Measurements from ENCODE around the gene ALX3.

Gene ALX3

DNA sequence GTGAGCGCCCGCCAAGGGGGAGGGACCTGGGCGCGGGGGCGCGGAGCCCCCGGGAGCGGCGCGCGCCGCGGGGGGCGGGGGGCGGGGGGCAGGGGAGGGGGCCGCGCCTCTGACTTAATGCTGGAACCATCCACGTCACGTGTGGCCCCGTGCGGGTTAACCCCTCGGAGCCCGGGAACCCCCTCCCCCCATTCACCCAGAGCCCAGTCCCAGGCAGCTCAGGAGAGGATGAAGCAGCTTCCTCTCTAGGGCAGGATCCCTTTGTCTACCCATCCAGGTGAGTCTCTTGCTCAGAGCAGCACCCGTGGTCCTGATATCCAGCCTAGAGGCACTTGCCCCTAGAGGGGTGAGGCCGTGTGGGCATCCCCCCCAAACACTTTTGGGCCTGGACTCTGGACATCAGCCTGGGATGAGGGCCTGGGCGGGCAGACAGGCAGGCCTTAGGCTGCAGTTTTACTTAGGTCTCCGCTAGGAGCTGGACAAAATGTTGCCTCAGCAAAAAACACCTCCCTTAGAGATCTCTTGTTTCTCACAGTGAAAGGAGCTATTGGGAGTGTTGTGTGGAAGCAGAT is at the start of gene ALX3:
Gene ALX3, minus strand, starts transcription at position 2 of the 572 bp plus-strand sequence. CDS start 60 bp downstream, outside the sequence.
- CTCF ChIA-PET = interaction anchor here (1.0 to 1.8 kb wide), 6 partner anchors 11 to 63 kb away, joined by 3 to 15 read pairs (median 4); no protein-coding TSS in a partner anchor
- POLR2A ChIA-PET = no interaction called here
- H3K4me1 ChIP-seq (ENCODE audit: control insufficient read depth, insufficient read depth, low read length) = no peaks in the 10 kb centered on the region
- H3K4me3 ChIP-seq (ENCODE audit: low read depth, low read length) = no peak within 1 kb of the TSS
- no peak within 1 kb of the TSS for H3K27ac ChIP-seq (ENCODE audit: extremely low read depth, low read depth, low read length)
- no peaks in the 10 kb centered on the region for H3K9me3 ChIP-seq (ENCODE audit: control insufficient read depth, insufficient read depth, low read depth, low read length)
- no peaks in the 10 kb centered on the region for H3K36me3 ChIP-seq (ENCODE audit: control insufficient read depth in 2 of 2, insufficient read depth in 1 of 2, low read length in 2 of 2)
- no peak for TF ChIP-seq MEIS1 (CRISPR knock-in tag; IDR thresholded peaks at IDR 0.05; ENCODE audit: borderline replicate concordance)
- no peak for TF ChIP-seq ZFP37 (tag by site-specific recombination; IDR thresholded peaks at IDR 0.05)
- no peak for TF ChIP-seq ZNF302 (tag by site-specific recombination; IDR thresholded peaks at IDR 0.05; ENCODE audit: low read depth)
- no peak for TF ChIP-seq PRDM1 (tag by site-specific recombination; IDR thresholded peaks at IDR 0.05)
- no peak for TF ChIP-seq BCL11A (tag by site-specific recombination; IDR thresholded peaks at IDR 0.05; ENCODE audit: low read depth)
- TF ChIP-seq MZF1 (tag by site-specific recombination; IDR thresholded peaks at IDR 0.05; ENCODE audit: borderline replicate concordance) = no peak

DNA sequence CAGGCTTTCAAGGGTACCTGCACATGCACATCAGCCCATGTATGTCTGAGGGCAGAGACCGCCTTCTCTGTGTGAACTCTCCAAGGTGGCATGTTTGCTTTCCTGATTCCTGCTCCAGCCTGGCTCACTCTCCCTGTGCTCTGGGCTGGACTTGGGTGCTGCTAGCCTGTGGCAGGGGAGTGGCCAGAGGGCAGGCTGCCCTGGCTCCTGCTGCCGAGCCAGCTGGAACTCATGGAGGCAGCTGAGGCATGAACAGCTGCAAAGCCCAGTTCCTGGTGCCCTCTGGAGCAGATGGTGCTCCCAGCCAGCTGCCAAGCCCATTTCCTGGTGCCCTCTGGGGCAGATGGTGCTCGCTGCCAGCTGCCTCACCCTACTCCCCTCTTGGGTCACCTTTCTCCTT is 49.4 kb upstream of the ALX3 start:
- no peaks in the 10 kb centered on the region for H3K4me1 ChIP-seq (ENCODE audit: control insufficient read depth, insufficient read depth, low read length)
- no peaks in the 10 kb centered on the region for H3K9me3 ChIP-seq (ENCODE audit: control insufficient read depth, insufficient read depth, low read depth, low read length)
- ChIA-PET CTCF (interaction anchor here (0.6 to 1.5 kb wide), 4 partner anchors 16 to 1280 kb away, joined by 3 to 8 read pairs (median 4); no protein-coding TSS in a partner anchor), POLR2A (no interaction called here)
- no peaks in the 10 kb centered on the region for H3K36me3 ChIP-seq (ENCODE audit: control insufficient read depth in 2 of 2, insufficient read depth in 1 of 2, low read length in 2 of 2)
- TF ChIP-seq, protein P1, sequence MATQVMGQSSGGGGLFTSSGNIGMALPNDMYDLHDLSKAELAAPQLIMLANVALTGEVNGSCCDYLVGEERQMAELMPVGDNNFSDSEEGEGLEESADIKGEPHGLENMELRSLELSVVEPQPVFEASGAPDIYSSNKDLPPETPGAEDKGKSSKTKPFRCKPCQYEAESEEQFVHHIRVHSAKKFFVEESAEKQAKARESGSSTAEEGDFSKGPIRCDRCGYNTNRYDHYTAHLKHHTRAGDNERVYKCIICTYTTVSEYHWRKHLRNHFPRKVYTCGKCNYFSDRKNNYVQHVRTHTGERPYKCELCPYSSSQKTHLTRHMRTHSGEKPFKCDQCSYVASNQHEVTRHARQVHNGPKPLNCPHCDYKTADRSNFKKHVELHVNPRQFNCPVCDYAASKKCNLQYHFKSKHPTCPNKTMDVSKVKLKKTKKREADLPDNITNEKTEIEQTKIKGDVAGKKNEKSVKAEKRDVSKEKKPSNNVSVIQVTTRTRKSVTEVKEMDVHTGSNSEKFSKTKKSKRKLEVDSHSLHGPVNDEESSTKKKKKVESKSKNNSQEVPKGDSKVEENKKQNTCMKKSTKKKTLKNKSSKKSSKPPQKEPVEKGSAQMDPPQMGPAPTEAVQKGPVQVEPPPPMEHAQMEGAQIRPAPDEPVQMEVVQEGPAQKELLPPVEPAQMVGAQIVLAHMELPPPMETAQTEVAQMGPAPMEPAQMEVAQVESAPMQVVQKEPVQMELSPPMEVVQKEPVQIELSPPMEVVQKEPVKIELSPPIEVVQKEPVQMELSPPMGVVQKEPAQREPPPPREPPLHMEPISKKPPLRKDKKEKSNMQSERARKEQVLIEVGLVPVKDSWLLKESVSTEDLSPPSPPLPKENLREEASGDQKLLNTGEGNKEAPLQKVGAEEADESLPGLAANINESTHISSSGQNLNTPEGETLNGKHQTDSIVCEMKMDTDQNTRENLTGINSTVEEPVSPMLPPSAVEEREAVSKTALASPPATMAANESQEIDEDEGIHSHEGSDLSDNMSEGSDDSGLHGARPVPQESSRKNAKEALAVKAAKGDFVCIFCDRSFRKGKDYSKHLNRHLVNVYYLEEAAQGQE (tag by site-specific recombination; IDR thresholded peaks at IDR 0.05) = peak; percentile 42; the same call in 1 of the 2 replicates
- TF ChIP-seq ZNF621 (tag by site-specific recombination; IDR thresholded peaks at IDR 0.05) = no peak
- H3K4me3 ChIP-seq (ENCODE audit: low read depth, low read length) = no peak overlapping the region
- no peak overlapping the region for H3K27ac ChIP-seq (ENCODE audit: extremely low read depth, low read depth, low read length)

DNA sequence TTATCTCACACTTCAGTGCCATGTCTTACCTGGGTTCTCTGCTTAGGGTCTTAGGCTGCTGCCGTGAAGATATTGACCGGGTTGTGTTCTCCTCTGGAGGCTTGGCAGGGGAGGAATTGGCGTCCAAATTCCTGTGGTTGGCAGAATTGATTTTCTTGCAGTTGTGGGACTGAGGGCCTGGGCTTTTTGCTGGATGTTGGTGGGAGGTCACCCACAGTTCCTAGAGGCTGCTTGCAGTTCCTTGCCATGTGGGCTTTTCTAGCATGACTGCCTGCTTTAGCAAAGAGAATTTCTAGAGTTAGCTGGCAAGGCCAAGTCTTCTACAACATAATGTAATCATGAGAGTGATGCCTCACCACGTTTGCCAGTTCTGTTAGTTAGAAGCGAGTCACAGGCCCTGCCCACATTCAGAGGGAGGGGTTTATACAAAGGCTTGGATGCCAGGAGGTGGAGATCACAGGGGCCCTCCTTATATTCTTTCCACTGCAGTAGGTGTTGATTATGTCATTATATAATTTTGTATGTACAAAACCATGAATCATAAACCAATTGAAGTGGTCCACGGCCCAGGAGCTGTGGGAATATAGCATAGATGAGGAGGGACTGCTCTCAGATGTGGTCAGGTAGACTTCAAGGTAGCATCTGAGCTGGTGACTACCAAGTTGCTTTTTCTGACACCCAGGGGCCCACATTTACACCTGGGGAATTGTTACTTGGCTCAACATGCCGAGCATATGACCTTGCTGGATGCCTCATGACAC is 48.3 kb upstream of the ALX3 start:
- POLR2A ChIA-PET = no interaction called here
- CTCF ChIA-PET = interaction anchor here (0.6 to 6.6 kb wide), 14 partner anchors 9 to 1281 kb away, joined by 3 to 63 read pairs (median 3); partner anchors contain the start of gene SLC6A17
- Histone ChIP-seq H3K9me3 (ENCODE audit: control insufficient read depth, insufficient read depth, low read depth, low read length) (no peaks in the 10 kb centered on the region), H3K27ac (ENCODE audit: extremely low read depth, low read depth, low read length) (no peak overlapping the region), H3K36me3 (ENCODE audit: control insufficient read depth in 2 of 2, insufficient read depth in 1 of 2, low read length in 2 of 2) (no peaks in the 10 kb centered on the region), H3K4me1 (ENCODE audit: control insufficient read depth, insufficient read depth, low read length) (no peaks in the 10 kb centered on the region), H3K4me3 (ENCODE audit: low read depth, low read length) (no peak overlapping the region)
- TF ChIP-seq EGR2 (tag by site-specific recombination; IDR thresholded peaks at IDR 0.05; ENCODE audit: low read depth) (peak; percentile 45), ZFHX2 (tag by site-specific recombination; conservative IDR thresholded peaks at IDR 0.05) (peak; percentile 31), YY2 (tag by site-specific recombination; IDR thresholded peaks at IDR 0.05) (no peak), ZBTB7A (tag by site-specific recombination; IDR thresholded peaks at IDR 0.05; ENCODE audit: low read depth) (no peak), ZNF560 (tag by site-specific recombination; IDR thresholded peaks at IDR 0.05; ENCODE audit: borderline replicate concordance) (no peak), ZNF837 (tag by site-specific recombination; IDR thresholded peaks at IDR 0.05) (no peak), OSR2 (tag by site-specific recombination; IDR thresholded peaks at IDR 0.05) (no peak), ZBTB21 (tag by site-specific recombination; IDR thresholded peaks at IDR 0.05) (no peak), ZNF571 (tag by site-specific recombination; IDR thresholded peaks at IDR 0.05) (no peak)
- TF ChIP-seq, protein P2, sequence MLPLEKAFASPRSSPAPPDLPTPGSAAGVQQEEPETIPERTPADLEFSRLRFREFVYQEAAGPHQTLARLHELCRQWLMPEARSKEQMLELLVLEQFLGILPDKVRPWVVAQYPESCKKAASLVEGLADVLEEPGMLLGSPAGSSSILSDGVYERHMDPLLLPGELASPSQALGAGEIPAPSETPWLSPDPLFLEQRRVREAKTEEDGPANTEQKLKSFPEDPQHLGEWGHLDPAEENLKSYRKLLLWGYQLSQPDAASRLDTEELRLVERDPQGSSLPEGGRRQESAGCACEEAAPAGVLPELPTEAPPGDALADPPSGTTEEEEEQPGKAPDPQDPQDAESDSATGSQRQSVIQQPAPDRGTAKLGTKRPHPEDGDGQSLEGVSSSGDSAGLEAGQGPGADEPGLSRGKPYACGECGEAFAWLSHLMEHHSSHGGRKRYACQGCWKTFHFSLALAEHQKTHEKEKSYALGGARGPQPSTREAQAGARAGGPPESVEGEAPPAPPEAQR (tag by site-specific recombination; IDR thresholded peaks at IDR 0.05) = no peak
- TF ChIP-seq, protein P3, sequence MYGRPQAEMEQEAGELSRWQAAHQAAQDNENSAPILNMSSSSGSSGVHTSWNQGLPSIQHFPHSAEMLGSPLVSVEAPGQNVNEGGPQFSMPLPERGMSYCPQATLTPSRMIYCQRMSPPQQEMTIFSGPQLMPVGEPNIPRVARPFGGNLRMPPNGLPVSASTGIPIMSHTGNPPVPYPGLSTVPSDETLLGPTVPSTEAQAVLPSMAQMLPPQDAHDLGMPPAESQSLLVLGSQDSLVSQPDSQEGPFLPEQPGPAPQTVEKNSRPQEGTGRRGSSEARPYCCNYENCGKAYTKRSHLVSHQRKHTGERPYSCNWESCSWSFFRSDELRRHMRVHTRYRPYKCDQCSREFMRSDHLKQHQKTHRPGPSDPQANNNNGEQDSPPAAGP (tag by site-specific recombination; IDR thresholded peaks at IDR 0.05) = 0 out of 2 replicates have a peak, but pooled peaks have one; percentile 10
- TF ChIP-seq, protein P4, sequence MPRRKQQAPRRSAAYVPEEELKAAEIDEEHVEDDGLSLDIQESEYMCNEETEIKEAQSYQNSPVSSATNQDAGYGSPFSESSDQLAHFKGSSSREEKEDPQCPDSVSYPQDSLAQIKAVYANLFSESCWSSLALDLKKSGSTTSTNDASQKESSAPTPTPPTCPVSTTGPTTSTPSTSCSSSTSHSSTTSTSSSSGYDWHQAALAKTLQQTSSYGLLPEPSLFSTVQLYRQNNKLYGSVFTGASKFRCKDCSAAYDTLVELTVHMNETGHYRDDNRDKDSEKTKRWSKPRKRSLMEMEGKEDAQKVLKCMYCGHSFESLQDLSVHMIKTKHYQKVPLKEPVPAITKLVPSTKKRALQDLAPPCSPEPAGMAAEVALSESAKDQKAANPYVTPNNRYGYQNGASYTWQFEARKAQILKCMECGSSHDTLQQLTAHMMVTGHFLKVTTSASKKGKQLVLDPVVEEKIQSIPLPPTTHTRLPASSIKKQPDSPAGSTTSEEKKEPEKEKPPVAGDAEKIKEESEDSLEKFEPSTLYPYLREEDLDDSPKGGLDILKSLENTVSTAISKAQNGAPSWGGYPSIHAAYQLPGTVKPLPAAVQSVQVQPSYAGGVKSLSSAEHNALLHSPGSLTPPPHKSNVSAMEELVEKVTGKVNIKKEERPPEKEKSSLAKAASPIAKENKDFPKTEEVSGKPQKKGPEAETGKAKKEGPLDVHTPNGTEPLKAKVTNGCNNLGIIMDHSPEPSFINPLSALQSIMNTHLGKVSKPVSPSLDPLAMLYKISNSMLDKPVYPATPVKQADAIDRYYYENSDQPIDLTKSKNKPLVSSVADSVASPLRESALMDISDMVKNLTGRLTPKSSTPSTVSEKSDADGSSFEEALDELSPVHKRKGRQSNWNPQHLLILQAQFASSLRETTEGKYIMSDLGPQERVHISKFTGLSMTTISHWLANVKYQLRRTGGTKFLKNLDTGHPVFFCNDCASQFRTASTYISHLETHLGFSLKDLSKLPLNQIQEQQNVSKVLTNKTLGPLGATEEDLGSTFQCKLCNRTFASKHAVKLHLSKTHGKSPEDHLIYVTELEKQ (tag by site-specific recombination; IDR thresholded peaks at IDR 0.05; ENCODE audit: borderline replicate concordance) = no peak
